IMR-90 (cell line): Measurements from ENCODE around the gene SAMD4B.

Source experiments
- BHLHE40 ChIP-seq: fragments of 150-350 bp; IDR thresholded peaks from 2 replicates; pipeline ENCODE4 v1.6.1; 2016; ENCODE audit warnings: mild to moderate bottlenecking, low read depth, low read length
- CTCF ChIP-seq: conservative IDR thresholded peaks from 2 replicates; pipeline ENCODE4 v1.5.1; 2012; ENCODE audit warnings: mild to moderate bottlenecking, low read depth, low read length, improper control_type of control experiment
- MAFK ChIP-seq: IDR thresholded peaks from 2 replicates; pipeline ENCODE4 v1.6.1; 2012; ENCODE audit warnings: low read depth, low read length, improper control_type of control experiment
- MXI1 ChIP-seq: IDR thresholded peaks from 2 replicates; pipeline ENCODE4 v1.6.1; 2012; ENCODE audit warnings: low read depth, mild to moderate bottlenecking, low read length, moderate library complexity, borderline replicate concordance
- NFE2L2 ChIP-seq: fragments of 150-350 bp; IDR thresholded peaks from 2 replicates; pipeline ENCODE4 v1.6.1; 2016; ENCODE audit warnings: low read depth, mild to moderate bottlenecking, low read length
- POLR2A ChIP-seq: IDR thresholded peaks from 2 replicates; pipeline ENCODE4 v1.6.1; 2012; ENCODE audit warnings: mild to moderate bottlenecking, low read depth, low read length
- RCOR1 ChIP-seq: IDR thresholded peaks from 2 replicates; pipeline ENCODE4 v1.6.1; 2012; ENCODE audit warnings: mild to moderate bottlenecking, low read length, improper control_type of control experiment; ENCODE audit not compliant: insufficient replicate concordance
- USF2 ChIP-seq: fragments of 150-350 bp; IDR thresholded peaks from 2 replicates; pipeline ENCODE4 v1.6.1; 2017; ENCODE audit warnings: mild to moderate bottlenecking, antibody characterized with exemption, low read length, low read depth

GRCh38 chr19:39433480-39434079, 91.4 kb downstream of the SAMD4B start:
- TF ChIP-seq NFE2L2: no peak
- no peak for TF ChIP-seq POLR2A
- TF ChIP-seq CTCF: no peak
- TF ChIP-seq BHLHE40: no peak
- no peak for TF ChIP-seq RCOR1
- no peak for TF ChIP-seq MAFK
- no peak for TF ChIP-seq USF2
- TF ChIP-seq MXI1: no peak
